IPS-18c (cell line): Measurements from ENCODE around the gene CAMSAP1.

Experiments used
- H3K4me3 ChIP-seq: 2 replicates; pipeline ENCODE4 v1.7.0; 2013; ENCODE audit warnings: low read depth, mild to moderate bottlenecking, low read length, moderate library complexity; ENCODE audit not compliant: insufficient read depth
- H3K9me3 ChIP-seq: one replicate; pipeline ENCODE4 v1.6.1; 2013; ENCODE audit warnings: mild to moderate bottlenecking, low read length, moderate library complexity; ENCODE audit not compliant: control insufficient read depth, insufficient read depth

The CAMSAP1 gene

GRCh38 chr9:135787317-135787716 lies 120.0 kb downstream of the CAMSAP1 start:
- no peak overlapping the region for H3K4me3 ChIP-seq
- no peaks in the 10 kb centered on the region for H3K9me3 ChIP-seq

GRCh38 chr9:135786146-135786690 lies 121.1 kb downstream of the CAMSAP1 start:
- Histone ChIP-seq H3K4me3 (no peak overlapping the region), H3K9me3 (no peaks in the 10 kb centered on the region)

- Histone ChIP-seq H3K9me3 (no peaks in the 10 kb centered on the region), H3K4me3 (no peak overlapping the region)
These were observed 122.3 kb downstream of the CAMSAP1 start for GRCh38 chr9:135785013-135785575.

GRCh38 chr9:135783540-135784245 lies 123.7 kb downstream of the CAMSAP1 start:
- H3K4me3 ChIP-seq: no peak overlapping the region
- no peaks in the 10 kb centered on the region for H3K9me3 ChIP-seq

GRCh38 chr9:135782946-135783345 lies 124.4 kb downstream of the CAMSAP1 start:
- no peaks in the 10 kb centered on the region for H3K9me3 ChIP-seq
- H3K4me3 ChIP-seq: no peak overlapping the region

- H3K4me3 ChIP-seq: no peak overlapping the region
- no peaks in the 10 kb centered on the region for H3K9me3 ChIP-seq
These were observed 126.7 kb downstream of the CAMSAP1 start for GRCh38 chr9:135780626-135781025.

GRCh38 chr9:135780086-135780485 lies 127.3 kb downstream of the CAMSAP1 start:
- Histone ChIP-seq H3K9me3 (no peaks in the 10 kb centered on the region), H3K4me3 (no peak overlapping the region)

GRCh38 chr9:135779571-135779970 lies 127.8 kb downstream of the CAMSAP1 start:
- H3K9me3 ChIP-seq: no peaks in the 10 kb centered on the region
- H3K4me3 ChIP-seq: no peak overlapping the region

- no peaks in the 10 kb centered on the region for H3K9me3 ChIP-seq
- H3K4me3 ChIP-seq: no peak overlapping the region
These were observed 128.9 kb downstream of the CAMSAP1 start for GRCh38 chr9:135778421-135778820.

- H3K9me3 ChIP-seq: no peaks in the 10 kb centered on the region
- no peak overlapping the region for H3K4me3 ChIP-seq
These were observed 129.6 kb downstream of the CAMSAP1 start for GRCh38 chr9:135777623-135778177.

GRCh38 chr9:135776893-135777622 lies 130.3 kb downstream of the CAMSAP1 start:
- H3K4me3 ChIP-seq: no peak overlapping the region
- no peaks in the 10 kb centered on the region for H3K9me3 ChIP-seq

GRCh38 chr9:135775911-135776310 lies 131.4 kb downstream of the CAMSAP1 start:
- Histone ChIP-seq H3K4me3 (no peak overlapping the region), H3K9me3 (no peaks in the 10 kb centered on the region)

- no peaks in the 10 kb centered on the region for H3K9me3 ChIP-seq
These were observed 132.4 kb downstream of the CAMSAP1 start for GRCh38 chr9:135774794-135775525.

GRCh38 chr9:135774239-135774747 lies 133.1 kb downstream of the CAMSAP1 start:
- Histone ChIP-seq H3K4me3 (no peak overlapping the region), H3K9me3 (no peaks in the 10 kb centered on the region)

More at GRCh38 chr9:135774794-135775525, 132.4 kb downstream of the CAMSAP1 start:
- H3K4me3 ChIP-seq: no peak overlapping the region

GRCh38 chr9:135773530-135774238 lies 133.7 kb downstream of the CAMSAP1 start:
- Histone ChIP-seq H3K4me3 (no peak overlapping the region), H3K9me3 (no peaks in the 10 kb centered on the region)

- Histone ChIP-seq H3K4me3 (no peak overlapping the region), H3K9me3 (no peaks in the 10 kb centered on the region)
These were observed 134.4 kb downstream of the CAMSAP1 start for GRCh38 chr9:135772702-135773493.
